Nephron progenitor cell (in vitro differentiated cells): ENCODE data around the gene NT5C1B.

ENCODE experiments used
- DNase-seq: peaks from one replicate; pipeline ENCODE4 v3.0.0; 2021
- H3K27ac Mint-ChIP-seq: 2 replicates; pipeline ENCODE4 v1.8.0; 2021; ENCODE audit warnings: mild to moderate bottlenecking, moderate library complexity, mixed read lengths
- H3K27me3 Mint-ChIP-seq: 2 replicates; pipeline ENCODE4 v1.8.0; 2021; ENCODE audit warnings: mild to moderate bottlenecking, low read depth, mixed read lengths; ENCODE audit not compliant: poor library complexity
- H3K36me3 Mint-ChIP-seq: 2 replicates; pipeline ENCODE4 v1.8.0; 2021; ENCODE audit warnings: low read depth, mixed read lengths
- H3K4me1 Mint-ChIP-seq: 2 replicates; pipeline ENCODE4 v1.8.0; 2021; ENCODE audit warnings: mixed read lengths
- H3K4me3 Mint-ChIP-seq: 2 replicates; pipeline ENCODE4 v1.8.0; 2021; ENCODE audit warnings: mild to moderate bottlenecking, moderate library complexity, mixed read lengths
- H3K9me3 Mint-ChIP-seq: 2 replicates; pipeline ENCODE4 v1.8.0; 2021; ENCODE audit warnings: mild to moderate bottlenecking, moderate library complexity, mixed read lengths
- CTCF ChIP-seq: fragments of 200-600 bp; sonication (generic); IDR thresholded peaks from 2 replicates; pipeline ENCODE4 v1.5.0; 2021; ENCODE audit warnings: antibody characterized with exemption

The NT5C1B gene

GRCh38 chr2:18578033-18578432 is 11.3 kb downstream of the NT5C1B start:
- Mint-ChIP-seq H3K4me3 (no peak overlapping the region), H3K4me1 (no peaks in the 10 kb centered on the region), H3K27ac (no peak overlapping the region), H3K9me3 (peaks cover 37% of the 10 kb centered on the region), H3K27me3 (peaks cover 6% of the 10 kb centered on the region), H3K36me3 (peaks cover 22% of the 10 kb centered on the region)
- DNase-seq, result no peak
- TF ChIP-seq CTCF, result no peak

- H3K27ac Mint-ChIP-seq, result no peak overlapping the region
- no peaks in the 10 kb centered on the region for H3K27me3 Mint-ChIP-seq
- no peak overlapping the region for H3K4me3 Mint-ChIP-seq
- peaks cover 55% of the 10 kb centered on the region for H3K9me3 Mint-ChIP-seq
- H3K36me3 Mint-ChIP-seq, result peaks cover 57% of the 10 kb centered on the region
- no peak for TF ChIP-seq CTCF
- H3K4me1 Mint-ChIP-seq, result peaks cover 14% of the 10 kb centered on the region
- no peak for DNase-seq
Measured at GRCh38 chr2:18566145-18566769, 23.1 kb downstream of the NT5C1B start.

GRCh38 chr2:18560797-18561085 is 28.6 kb downstream of the NT5C1B start:
- Mint-ChIP-seq H3K27me3 (no peaks in the 10 kb centered on the region), H3K4me3 (peak overlapping the region; percentile 89), H3K4me1 (peaks cover 50% of the 10 kb centered on the region), H3K27ac (peak overlapping the region; percentile 83), H3K36me3 (peaks cover 50% of the 10 kb centered on the region), H3K9me3 (peaks cover 24% of the 10 kb centered on the region)
- no peak for TF ChIP-seq CTCF
- DNase-seq, result no peak

- peak within 1 kb of the TSS; percentile 92 for H3K4me3 Mint-ChIP-seq
- no peak for TF ChIP-seq CTCF
Measured at GRCh38 chr2:18560031-18560796, 29.2 kb downstream of the NT5C1B start, which contains the start of gene RDH14. RDH14 (minus strand) TSS chr2:18560653; CDS start chr2:18560572, 81 bp downstream.

GRCh38 chr2:18559531-18560030 is 29.8 kb downstream of the NT5C1B start:
- H3K9me3 Mint-ChIP-seq, result peaks cover 13% of the 10 kb centered on the region
- peak; percentile 9 for DNase-seq
- H3K27ac Mint-ChIP-seq, result peak overlapping the region; percentile 98
- TF ChIP-seq CTCF, result no peak
- no peaks in the 10 kb centered on the region for H3K27me3 Mint-ChIP-seq
- H3K4me3 Mint-ChIP-seq, result peak overlapping the region; percentile 92
- peaks cover 50% of the 10 kb centered on the region for H3K36me3 Mint-ChIP-seq
- peaks cover 55% of the 10 kb centered on the region for H3K4me1 Mint-ChIP-seq

More at GRCh38 chr2:18560031-18560796, 29.2 kb downstream of the NT5C1B start, which contains the start of gene RDH14:
- Mint-ChIP-seq H3K27ac (peak within 1 kb of the TSS; percentile 98), H3K4me1 (peaks cover 51% of the 10 kb centered on the region), H3K9me3 (peaks cover 19% of the 10 kb centered on the region), H3K27me3 (no peaks in the 10 kb centered on the region), H3K36me3 (peaks cover 50% of the 10 kb centered on the region)
- DNase-seq, result peak; percentile 91
